ENCODE measurements around the gene CD19.

The CD19 gene

GRCh38 chr16:28982949-28983348 is 51.2 kb downstream of the CD19 start:
- DNase-seq (ENCODE audit: low read depth): no peak

GRCh38 chr16:28983644-28984043 is 51.9 kb downstream of the CD19 start:
- no peak for DNase-seq (ENCODE audit: low read depth)

- DNase-seq (ENCODE audit: low read depth): no peak
Observed at GRCh38 chr16:28984091-28984490, 52.3 kb downstream of the CD19 start.

GRCh38 chr16:28984619-28985135 is 52.9 kb downstream of the CD19 start, which contains the start of gene LAT:
TSS of gene LAT (plus strand) at chr16:28985052. CDS start at chr16:28985418, 366 bp downstream.
- DNase-seq (ENCODE audit: low read depth): no peak

- DNase-seq (ENCODE audit: low read depth): no peak
Observed at GRCh38 chr16:28985211-28986041, 53.7 kb downstream of the CD19 start.

- DNase-seq (ENCODE audit: low read depth): no peak
Observed at GRCh38 chr16:28986046-28986445, 54.3 kb downstream of the CD19 start.

- DNase-seq (ENCODE audit: low read depth): no peak
Observed at GRCh38 chr16:28986492-28986891, 54.7 kb downstream of the CD19 start.

- no peak for DNase-seq (ENCODE audit: low read depth)
Observed at GRCh38 chr16:28987170-28987853, 55.5 kb downstream of the CD19 start.

Data from GM04504 (cell line).